H1 (cell line): ENCODE measurements around the gene CCDC197. TPM values are rescaled to one million over a fixed set of nuclear protein-coding genes. Genes with fewer than 3 reads are reported as not detected.

Experiments
- EP300 ChIP-seq, 2 experiments: IDR thresholded peaks; 1 replicate in 1 of 2; 2 replicates in 1 of 2; pipeline ENCODE4 v1.6.1; 2011 to 2012; ENCODE audit warnings: low read depth in 2 of 2, low read length in 2 of 2, mild to moderate bottlenecking in 2 of 2, borderline replicate concordance in 1 of 2, inconsistent platforms in 1 of 2, moderate library complexity in 1 of 2
- FOSL1 ChIP-seq: IDR thresholded peaks from 2 replicates; pipeline ENCODE4 v1.6.1; 2011; ENCODE audit warnings: mild to moderate bottlenecking, low read depth, low read length, moderate library complexity; ENCODE audit not compliant: insufficient read depth
- KDM5A ChIP-seq: fragments of 200-600 bp; IDR thresholded peaks from 2 replicates; pipeline ENCODE4 v1.7.1; 2012; ENCODE audit warnings: mild to moderate bottlenecking, low read length, inconsistent platforms, mixed read lengths
- polyA plus RNA-seq, 7 experiments: library from polyadenylated mRNA; depleted of rRNA in 3 of 7; stranded (reverse) in 5 of 7; unstranded in 2 of 7; fragments of >200 nt in 5 of 7; fragments of 200-250 nt in 2 of 7; gene quantifications; 1 replicate in 5 of 7; 2 replicates in 1 of 7; 4 replicates in 1 of 7; pipeline versions ENCODE4 v1.2.1 to v1.2.3, GENCODE V29; 2011 to 2013; ENCODE audit warnings: missing spikeins in 2 of 7, mixed read lengths in 2 of 7
- total RNA-seq: library from RNA; stranded (reverse); fragmentation: NEBNext Ultra II Directional; extraction: Animal tissue kit (Norgen Biotek cat#: 25700); gene quantifications from 2 replicates; pipeline ENCODE4 v1.2.1, GENCODE V29; 2021

CCDC197 gene
- total and polyA plus RNA-seq, 2 of the 8 experiments (the other 6 are each of a cell fraction or from before 2014, with no cell fraction given) = not detected

- TF ChIP-seq KDM5A (no peak), FOSL1 (no peak), EP300 (IDR thresholded peaks at IDR 0.05; ENCODE audit: borderline replicate concordance in 1 of 2, low read depth in 2 of 2, low read length in 2 of 2) (no peak)
Measured at GRCh38 chr14:93977790-93978581, 19.1 kb upstream of the CCDC197 start (continued).
